Naive thymus-derived CD4-positive, alpha-beta T cell (primary cell): ENCODE results near the gene IL1RAPL2. TPM values are rescaled to one million over a fixed set of nuclear protein-coding genes. Genes with fewer than 3 reads are reported as not detected.
"Not testable (repeated sequence)": the region's sequence is repeated elsewhere in the genome, so short reads cannot be mapped to it uniquely, and the experiment has no call there.

ENCODE experiments used
- ATAC-seq: fragments of 150-1000 bp; cut with Tn5 transposase; 2 replicates; pipeline ENCODE4 v1.10.0; 2021; ENCODE audit warnings: mild to moderate bottlenecking, moderate library complexity
- CTCF ChIA-PET: fragments of 350-600 bp; sonication (Branson Sonifier 250); formaldehyde crosslinking; loops from one replicate; lab custom pipeline; 2021; ENCODE audit warnings: antibody characterized with exemption; lab: Charles Lee
- POLR2A ChIA-PET: fragments of 350-600 bp; sonication (Branson Sonifier 250); formaldehyde crosslinking; loops from one replicate; lab custom pipeline; 2021; ENCODE audit warnings: antibody characterized with exemption, inconsistent platforms; lab: Charles Lee
- DNase-seq, 9 donors: peaks; one replicate each; pipeline versions ENCODE4 v3.0.0 to v3.0.0-alpha.2; 2020 to 2022; ENCODE audit warnings: mixed read lengths in 1 of 9
- H3K27ac ChIP-seq: one replicate; pipeline ENCODE4 v1.7.0; 2013; ENCODE audit warnings: mild to moderate bottlenecking, low read depth, low read length, moderate library complexity
- H3K27me3 ChIP-seq, 2 donors: one replicate each; pipeline ENCODE4 v1.7.0; 2013; ENCODE audit warnings: low read length in 2 of 2, mild to moderate bottlenecking in 2 of 2, moderate library complexity in 2 of 2; ENCODE audit not compliant: control insufficient read depth in 2 of 2, insufficient read depth in 2 of 2
- H3K36me3 ChIP-seq, 3 experiments: 1 replicate in 2 of 3; 2 replicates in 1 of 3; pipeline ENCODE4 v1.7.0; 2013; ENCODE audit warnings: low read length in 3 of 3, mild to moderate bottlenecking in 3 of 3, moderate library complexity in 1 of 3; ENCODE audit not compliant: insufficient read depth in 3 of 3, control insufficient read depth in 2 of 3
- H3K4me1 ChIP-seq, 2 donors: one replicate each; pipeline ENCODE4 v1.7.0; 2013; ENCODE audit warnings: low read length in 2 of 2, mild to moderate bottlenecking in 2 of 2, moderate library complexity in 1 of 2; ENCODE audit not compliant: control insufficient read depth in 2 of 2, insufficient read depth in 2 of 2
- H3K4me3 ChIP-seq: 2 replicates; pipeline ENCODE4 v1.7.0; 2013; ENCODE audit warnings: mild to moderate bottlenecking, low read length
- H3K9me3 ChIP-seq, 3 experiments: 1 replicate in 2 of 3; 2 replicates in 1 of 3; pipeline ENCODE4 v1.7.0; 2013; ENCODE audit warnings: low read length in 3 of 3; ENCODE audit not compliant: control insufficient read depth in 2 of 3
- H3K27ac Mint-ChIP-seq, 9 donors: one replicate each; pipeline ENCODE4 v1.8.0; 2020 to 2022; ENCODE audit warnings: mixed read lengths in 9 of 9, mild to moderate bottlenecking in 8 of 9, moderate library complexity in 5 of 9, inconsistent platforms in 2 of 9
- H3K27me3 Mint-ChIP-seq, 5 donors: one replicate each; pipeline ENCODE4 v1.8.0; 2021 to 2022; ENCODE audit warnings: mixed read lengths in 5 of 5, mild to moderate bottlenecking in 1 of 5
- H3K36me3 Mint-ChIP-seq, 5 donors: one replicate each; pipeline ENCODE4 v1.8.0; 2020 to 2022; ENCODE audit warnings: mixed read lengths in 5 of 5, mild to moderate bottlenecking in 3 of 5, inconsistent platforms in 1 of 5
- H3K4me1 Mint-ChIP-seq, 7 donors: one replicate each; pipeline ENCODE4 v1.8.0; 2020 to 2022; ENCODE audit warnings: mixed read lengths in 7 of 7, mild to moderate bottlenecking in 3 of 7, inconsistent platforms in 1 of 7
- H3K4me3 Mint-ChIP-seq, 10 donors: one replicate each; pipeline ENCODE4 v1.8.0; 2020 to 2022; ENCODE audit warnings: mild to moderate bottlenecking in 10 of 10, mixed read lengths in 10 of 10, moderate library complexity in 6 of 10, inconsistent platforms in 2 of 10
- H3K9me3 Mint-ChIP-seq, 11 donors: one replicate each; pipeline ENCODE4 v1.8.0; 2020 to 2022; ENCODE audit warnings: mixed read lengths in 11 of 11, mild to moderate bottlenecking in 4 of 11, inconsistent platforms in 1 of 11, moderate library complexity in 1 of 11
- intact Hi-C, 2 donors: fragments of 100-400 bp; cut with micrococcal nuclease; formaldehyde crosslinking; loops; one replicate each; pipeline ENCODE4 v1.15.1; 2023
- polyA plus RNA-seq, 2 donors: library from polyadenylated mRNA; unstranded; fragments of 300-500 nt; fragmentation: Illumina TruSeq; gene quantifications; one replicate each; pipeline ENCODE4 v1.2.3, GENCODE V29; 2021
- total RNA-seq, 6 experiments: library from RNA in 5 of 6; stranded (reverse) in 5 of 6; gene quantifications; 1 replicate in 5 of 6; 2 replicates in 1 of 6; pipeline ENCODE4 v1.2.3 and lab custom pipeline; 2021 to 2026

The IL1RAPL2 gene
- total and polyA plus RNA-seq, 7 experiments from 2014 or later, result not detected

GRCh38 chrX:105664243-105664642, 1098.2 kb downstream of the IL1RAPL2 start:
- H3K4me3 Mint-ChIP-seq, result no peak overlapping the region
- no peak overlapping the region for H3K27ac Mint-ChIP-seq
- H3K36me3 Mint-ChIP-seq, result no peaks in the 10 kb centered on the region
- H3K27ac ChIP-seq, result no peak overlapping the region
- CTCF ChIA-PET, result no interaction called here
- intact Hi-C loops, result no loop called here
- H3K27me3 ChIP-seq, result no peaks in the 10 kb centered on the region
- no peaks in the 10 kb centered on the region for H3K4me1 Mint-ChIP-seq
- H3K4me1 ChIP-seq, result no peaks in the 10 kb centered on the region
- DNase-seq (no peak), ATAC-seq (no peak)
- no peaks in the 10 kb centered on the region for H3K36me3 ChIP-seq
- H3K27me3 Mint-ChIP-seq, result no peaks in the 10 kb centered on the region
- POLR2A ChIA-PET, result no interaction called here
- peaks cover 0 to 5% (median 0%) of the 10 kb centered on the region in 11 donors for H3K9me3 Mint-ChIP-seq
- H3K9me3 ChIP-seq, result no peaks in the 10 kb centered on the region
- H3K4me3 ChIP-seq, result no peak overlapping the region

DNA sequence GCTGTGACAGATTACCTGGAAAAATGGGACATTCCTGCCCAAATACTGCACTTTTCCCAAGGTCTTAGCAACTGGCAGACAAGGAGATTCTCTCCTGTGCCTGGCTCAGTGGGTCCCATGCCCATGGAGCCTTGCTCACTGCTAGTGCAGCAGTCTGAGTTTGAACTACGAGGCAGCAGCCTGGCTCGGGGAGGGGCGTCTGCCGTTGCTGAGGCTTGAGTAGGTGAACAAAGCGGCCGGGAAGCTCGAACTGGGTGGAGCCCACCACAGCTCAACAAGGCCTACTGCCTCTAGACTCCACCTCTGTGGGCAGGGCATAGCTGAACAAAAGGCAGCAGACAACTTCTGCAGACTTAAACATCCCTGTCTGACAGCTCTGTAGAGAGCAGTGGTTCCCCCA, 1118.3 kb downstream of the IL1RAPL2 start:
- H3K27ac Mint-ChIP-seq, H3K4me1 Mint-ChIP-seq, H3K27me3 ChIP-seq, H3K4me1 ChIP-seq, H3K4me3 Mint-ChIP-seq, H3K9me3 ChIP-seq, H3K27ac ChIP-seq, H3K4me3 ChIP-seq, H3K36me3 Mint-ChIP-seq, H3K27me3 Mint-ChIP-seq, ATAC-seq, H3K36me3 ChIP-seq, CTCF ChIA-PET, H3K9me3 Mint-ChIP-seq, DNase-seq, intact Hi-C loops: not testable (repeated sequence)
- POLR2A ChIA-PET, result interaction anchor here (0.6 kb wide), 1 partner anchor 14 kb away, joined by 6 read pairs; no protein-coding TSS in a partner anchor

DNA sequence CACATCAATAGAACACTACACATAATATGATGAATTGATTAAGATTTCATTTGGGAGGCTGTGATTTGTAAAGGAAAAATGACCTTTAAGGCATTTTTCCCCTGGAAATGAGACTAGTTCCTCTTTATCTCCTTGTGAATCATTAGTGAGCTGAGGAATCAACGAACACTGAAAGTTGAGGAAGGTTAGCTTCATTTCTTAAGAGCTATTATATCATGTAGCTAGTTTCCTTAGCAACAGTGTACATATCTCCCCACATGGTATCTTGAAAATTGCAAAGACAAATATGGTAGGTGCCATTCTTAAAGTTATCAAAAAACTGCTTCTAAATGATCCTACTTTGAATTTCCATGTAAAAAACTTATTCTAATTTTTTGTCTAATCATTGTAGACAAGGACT, 1128.8 kb downstream of the IL1RAPL2 start:
- Mint-ChIP-seq H3K4me1 (no peaks in the 10 kb centered on the region), H3K36me3 (no peaks in the 10 kb centered on the region), H3K27ac (no peak overlapping the region), H3K27me3 (no peaks in the 10 kb centered on the region), H3K4me3 (no peak overlapping the region), H3K9me3 (peaks cover 0 to 7% (median 0%) of the 10 kb centered on the region in 11 donors)
- no peak overlapping the region for H3K4me3 ChIP-seq
- no peaks in the 10 kb centered on the region for H3K9me3 ChIP-seq
- no peak for ATAC-seq
- POLR2A ChIA-PET, result no interaction called here
- no peak overlapping the region for H3K27ac ChIP-seq
- no peaks in the 10 kb centered on the region for H3K36me3 ChIP-seq
- intact Hi-C loops, result no loop called here
- CTCF ChIA-PET, result no interaction called here
- no peaks in the 10 kb centered on the region for H3K4me1 ChIP-seq
- no peaks in the 10 kb centered on the region for H3K27me3 ChIP-seq
- DNase-seq, result no peak

DNA sequence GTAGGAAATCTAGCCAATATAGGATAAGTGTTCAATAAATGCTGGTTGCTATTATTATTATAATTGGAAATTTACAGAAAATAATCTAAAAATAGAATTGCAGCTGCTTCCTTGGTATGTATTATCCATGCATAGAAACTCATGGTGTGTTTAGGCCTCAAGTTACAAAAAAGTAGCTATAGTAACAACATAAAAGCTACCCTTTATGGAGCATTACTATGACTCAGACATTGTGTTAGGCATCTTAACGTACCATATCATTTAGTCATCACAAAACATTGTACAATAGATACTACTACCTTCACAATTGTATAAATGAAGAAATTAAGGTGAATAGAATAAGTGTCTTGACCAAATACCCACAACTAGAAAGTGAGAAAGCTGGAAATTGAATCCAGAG, 1129.5 kb downstream of the IL1RAPL2 start:
- ChIA-PET CTCF (no interaction called here), POLR2A (no interaction called here)
- H3K9me3 Mint-ChIP-seq, result peaks cover 0 to 7% (median 0%) of the 10 kb centered on the region in 11 donors
- H3K27me3 ChIP-seq, result no peaks in the 10 kb centered on the region
- no peaks in the 10 kb centered on the region for H3K9me3 ChIP-seq
- H3K4me3 ChIP-seq, result no peak overlapping the region
- no peaks in the 10 kb centered on the region for H3K27me3 Mint-ChIP-seq
- H3K27ac ChIP-seq, result no peak overlapping the region
- H3K36me3 ChIP-seq, result no peaks in the 10 kb centered on the region
- ATAC-seq, result no peak
- no peak for DNase-seq
- H3K27ac Mint-ChIP-seq, result no peak overlapping the region
- H3K4me1 Mint-ChIP-seq, result no peaks in the 10 kb centered on the region
- H3K36me3 Mint-ChIP-seq, result no peaks in the 10 kb centered on the region
- no peak overlapping the region for H3K4me3 Mint-ChIP-seq
- intact Hi-C loops, result no loop called here
- H3K4me1 ChIP-seq, result no peaks in the 10 kb centered on the region

GRCh38 chrX:105696870-105697269, 1130.9 kb downstream of the IL1RAPL2 start:
- Histone ChIP-seq H3K4me1 (no peaks in the 10 kb centered on the region), H3K4me3 (no peak overlapping the region), H3K36me3 (no peaks in the 10 kb centered on the region), H3K9me3 (no peaks in the 10 kb centered on the region), H3K27ac (no peak overlapping the region), H3K27me3 (no peaks in the 10 kb centered on the region)
- no peaks in the 10 kb centered on the region for H3K4me1 Mint-ChIP-seq
- no peak overlapping the region for H3K4me3 Mint-ChIP-seq
- intact Hi-C loops, result no loop called here
- CTCF ChIA-PET, result no interaction called here
- DNase-seq (no peak), ATAC-seq (no peak)
- H3K27ac Mint-ChIP-seq, result peak overlapping the region in 1 of 9 donors; percentile 40
- peaks cover 0 to 7% (median 0%) of the 10 kb centered on the region in 11 donors for H3K9me3 Mint-ChIP-seq
- no peaks in the 10 kb centered on the region for H3K27me3 Mint-ChIP-seq
- no peaks in the 10 kb centered on the region for H3K36me3 Mint-ChIP-seq
- POLR2A ChIA-PET, result no interaction called here

DNA sequence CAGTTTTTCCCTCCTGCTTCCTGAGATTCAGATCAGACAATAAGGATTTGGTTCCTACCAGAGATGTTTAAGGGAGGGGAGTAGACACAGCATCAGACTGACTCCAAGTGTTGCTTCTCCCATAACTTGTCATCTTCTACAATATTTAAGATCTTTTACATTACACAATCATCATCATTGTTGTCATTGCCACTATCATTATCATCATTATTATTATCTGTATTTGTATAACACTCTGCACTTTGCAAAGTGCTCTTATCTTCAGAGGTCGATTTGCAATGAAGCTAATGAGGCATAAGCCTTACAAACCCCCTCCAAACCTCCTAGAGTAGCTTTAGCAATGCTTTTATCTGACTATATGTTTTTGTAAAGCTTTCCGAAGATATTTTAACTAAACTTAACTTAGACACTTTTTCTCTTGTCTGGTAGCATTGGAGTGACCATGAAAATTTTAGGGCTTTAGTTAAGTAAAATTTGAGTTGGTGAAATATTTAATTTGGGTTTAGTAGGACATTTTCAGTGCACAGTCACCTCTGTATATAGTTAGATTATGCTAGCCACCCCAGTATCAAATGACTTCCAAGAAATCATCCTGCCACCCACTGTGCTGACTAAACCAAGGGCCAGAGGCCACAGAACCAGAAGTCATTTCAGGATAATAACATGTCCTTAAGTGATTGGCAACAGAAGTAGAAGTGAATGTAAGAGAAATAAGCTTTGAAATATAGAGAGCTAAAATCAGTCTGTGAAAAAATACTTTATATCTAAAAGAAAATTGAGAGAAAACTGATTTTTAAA, 1132.2 kb downstream of the IL1RAPL2 start:
- no peaks in the 10 kb centered on the region for H3K4me1 ChIP-seq
- ATAC-seq, result no peak

DNA sequence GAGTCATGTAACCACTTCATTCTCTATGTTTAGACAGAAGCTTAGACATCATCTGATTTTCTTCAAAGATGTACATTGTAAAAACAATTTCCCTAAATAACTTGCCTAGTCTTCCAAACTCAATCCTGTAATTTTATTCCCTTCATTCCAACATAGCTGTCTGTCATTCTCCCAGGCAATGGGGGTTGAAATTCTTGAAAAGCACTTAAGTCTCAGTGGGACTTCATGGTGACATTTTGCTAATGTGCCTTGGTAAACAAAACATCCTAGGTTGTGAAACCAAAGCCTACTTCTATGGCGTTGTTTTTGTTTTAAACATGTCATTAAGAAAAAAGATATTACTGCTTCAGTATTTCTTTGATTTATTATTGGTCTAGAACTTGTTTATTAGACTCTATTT, 1134.3 kb downstream of the IL1RAPL2 start:
- H3K9me3 ChIP-seq, result no peaks in the 10 kb centered on the region
- Mint-ChIP-seq H3K27ac (no peak overlapping the region), H3K36me3 (no peaks in the 10 kb centered on the region), H3K4me3 (no peak overlapping the region), H3K4me1 (no peaks in the 10 kb centered on the region), H3K9me3 (peaks cover 0 to 2% (median 0%) of the 10 kb centered on the region in 11 donors), H3K27me3 (no peaks in the 10 kb centered on the region)
- DNase-seq (no peak), ATAC-seq (no peak)
- ChIA-PET POLR2A (no interaction called here), CTCF (no interaction called here)
- H3K4me1 ChIP-seq, result no peaks in the 10 kb centered on the region
- no peaks in the 10 kb centered on the region for H3K27me3 ChIP-seq
- H3K27ac ChIP-seq, result no peak overlapping the region
- intact Hi-C loops, result no loop called here
- H3K36me3 ChIP-seq, result no peaks in the 10 kb centered on the region
- no peak overlapping the region for H3K4me3 ChIP-seq

More for the DNA sequence above, 1132.2 kb downstream of the IL1RAPL2 start:
- no peak for DNase-seq
- H3K4me3 ChIP-seq, result no peak overlapping the region
- POLR2A ChIA-PET, result no interaction called here
- CTCF ChIA-PET, result no interaction called here
- H3K27me3 Mint-ChIP-seq, result no peaks in the 10 kb centered on the region
- no peaks in the 10 kb centered on the region for H3K9me3 ChIP-seq
- intact Hi-C loops, result no loop called here
- H3K27ac Mint-ChIP-seq, result no peak overlapping the region
- H3K9me3 Mint-ChIP-seq, result peaks cover 0 to 7% (median 0%) of the 10 kb centered on the region in 11 donors
- H3K4me1 Mint-ChIP-seq, result no peaks in the 10 kb centered on the region
- H3K36me3 ChIP-seq, result no peaks in the 10 kb centered on the region
- no peaks in the 10 kb centered on the region for H3K36me3 Mint-ChIP-seq
- no peak overlapping the region for H3K27ac ChIP-seq
- no peak overlapping the region for H3K4me3 Mint-ChIP-seq
- H3K27me3 ChIP-seq, result no peaks in the 10 kb centered on the region
